ENCODE measurements around the gene STON2. TPM values are rescaled to one million over a fixed set of nuclear protein-coding genes. Genes with fewer than 3 reads are reported as not detected.

The STON2 gene
- total and polyA plus RNA-seq, 2 of the 13 experiments (the other 11 are each of a cell fraction or from before 2014, with no cell fraction given) = 2.1 to 11.0 TPM

DNA sequence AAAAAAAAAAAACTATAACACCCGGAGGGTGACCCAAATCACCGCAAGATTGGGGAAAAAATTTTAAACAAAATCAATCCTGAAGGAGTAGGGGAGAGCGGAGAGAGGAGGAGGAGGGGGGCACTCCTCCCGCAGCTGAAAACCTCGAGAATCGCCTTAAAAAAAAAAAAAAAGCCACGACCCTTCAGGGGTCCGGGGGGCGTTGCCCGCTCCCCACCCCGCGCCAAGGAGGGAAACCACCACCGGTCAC lies 179.6 kb downstream of the STON2 start:
- H3K27me3 ChIP-seq (ENCODE audit: control insufficient read depth in 1 of 2, insufficient read depth in 2 of 2, low read length in 2 of 2) = no peaks in the 10 kb centered on the region
- H3K4me3 ChIP-seq (replicated peaks in 1 of 3; ENCODE audit: insufficient read depth in 1 of 3, low read depth in 2 of 3, low read length in 3 of 3) = peak overlapping the region; percentile 77 to 94 (median 84)
- 2% methylated on average over 13 of the region's 13 CpGs for WGBS (ENCODE audit: low lambda C conversion rate)
- H3K9me3 ChIP-seq (ENCODE audit: low read length) = no peaks in the 10 kb centered on the region
- no peak for DNase-seq (ENCODE audit: low spot score)
- H3K4me1 ChIP-seq (ENCODE audit: insufficient read depth, low read length) = peaks cover 36% of the 10 kb centered on the region
- H3K36me3 ChIP-seq (replicated peaks in 1 of 2; ENCODE audit: control insufficient read depth in 1 of 2, insufficient read depth in 2 of 2, low read length in 2 of 2) = peaks cover 0 to 10% of the 10 kb centered on the region in 2 experiments; a peak in 3 of 5 replicates
- ATAC-seq = no peak
- peaks cover 38% of the 10 kb centered on the region for H3K79me2 ChIP-seq (ENCODE audit: insufficient read depth, low read length)
- ChIA-PET CTCF (ENCODE audit: low intra/inter-chr PET ratio, low total read pairs) (no interaction called here), POLR2A (interaction anchor here (1.0 to 2.2 kb wide), 13 partner anchors 10 to 313 kb away, joined by 3 to 20 read pairs (median 6); partner anchors contain the start of genes CEP128 and SEL1L)
- BruUV-seq (replicated peaks) = no TSS peak
- no peaks in the 10 kb centered on the region for H4K20me1 ChIP-seq (ENCODE audit: insufficient read depth, low read length)
- peak overlapping the region; percentile 94 for H3K9ac ChIP-seq (ENCODE audit: insufficient read depth, low read depth, low read length)
- no peak for FAIRE-seq
- in situ Hi-C loops (cut with HindIII; ENCODE audit: extremely low pct_ligation_motif_present, low pct_unique_long_range_greater_than_20kb) (no loop called here), intact Hi-C loops (cut with micrococcal nuclease; ENCODE audit: unreplicated experiment) (no loop called here)
- H3K27ac ChIP-seq (ENCODE audit: extremely low read length, insufficient read depth, low read length) = peak overlapping the region; percentile 100
- peak overlapping the region; percentile 50 for H3K4me2 ChIP-seq (ENCODE audit: low read depth, low read length)
- no peak overlapping the region for H2AFZ ChIP-seq (ENCODE audit: low read length)
- TF ChIP-seq, protein P1, sequence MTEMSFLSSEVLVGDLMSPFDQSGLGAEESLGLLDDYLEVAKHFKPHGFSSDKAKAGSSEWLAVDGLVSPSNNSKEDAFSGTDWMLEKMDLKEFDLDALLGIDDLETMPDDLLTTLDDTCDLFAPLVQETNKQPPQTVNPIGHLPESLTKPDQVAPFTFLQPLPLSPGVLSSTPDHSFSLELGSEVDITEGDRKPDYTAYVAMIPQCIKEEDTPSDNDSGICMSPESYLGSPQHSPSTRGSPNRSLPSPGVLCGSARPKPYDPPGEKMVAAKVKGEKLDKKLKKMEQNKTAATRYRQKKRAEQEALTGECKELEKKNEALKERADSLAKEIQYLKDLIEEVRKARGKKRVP (CRISPR knock-in tag; IDR thresholded peaks at IDR 0.05) = no peak
- TF ChIP-seq, protein P2, sequence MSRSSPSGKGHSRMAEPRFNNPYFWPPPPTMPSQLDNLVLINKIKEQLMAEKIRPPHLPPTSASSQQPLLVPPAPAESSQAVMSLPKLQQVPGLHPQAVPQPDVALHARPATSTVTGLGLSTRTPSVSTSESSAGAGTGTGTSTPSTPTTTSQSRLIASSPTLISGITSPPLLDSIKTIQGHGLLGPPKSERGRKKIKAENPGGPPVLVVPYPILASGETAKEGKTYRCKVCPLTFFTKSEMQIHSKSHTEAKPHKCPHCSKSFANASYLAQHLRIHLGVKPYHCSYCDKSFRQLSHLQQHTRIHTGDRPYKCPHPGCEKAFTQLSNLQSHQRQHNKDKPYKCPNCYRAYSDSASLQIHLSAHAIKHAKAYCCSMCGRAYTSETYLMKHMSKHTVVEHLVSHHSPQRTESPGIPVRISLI (CRISPR knock-in tag; IDR thresholded peaks at IDR 0.05; ENCODE audit: borderline replicate concordance) = 0 out of 2 replicates have a peak, but pooled peaks have one; percentile 11
- TF ChIP-seq ZNF224 (CRISPR knock-in tag; IDR thresholded peaks at IDR 0.05) (no peak), DDIT3 (CRISPR knock-in tag; IDR thresholded peaks at IDR 0.05) (no peak), SIN3A (IDR thresholded peaks at IDR 0.05; ENCODE audit: borderline replicate concordance, low read depth, low read length) (0 out of 2 replicates have a peak, but pooled peaks have one; percentile 30), FOXP1 (IDR thresholded peaks at IDR 0.05) (no peak), FOXP1 (CRISPR knock-in tag; IDR thresholded peaks at IDR 0.05) (no peak), ATF2 (CRISPR knock-in tag; IDR thresholded peaks at IDR 0.05) (no peak), ZNF20 (CRISPR knock-in tag; IDR thresholded peaks at IDR 0.05) (0 out of 2 replicates have a peak, but pooled peaks have one; percentile 1), ZNF704 (CRISPR knock-in tag; IDR thresholded peaks at IDR 0.05; ENCODE audit: borderline replicate concordance) (no peak), RFXAP (CRISPR knock-in tag; IDR thresholded peaks at IDR 0.05; ENCODE audit: borderline replicate concordance) (no peak), KDM5B (CRISPR knock-in tag; IDR thresholded peaks at IDR 0.05; ENCODE audit: borderline replicate concordance) (no peak), EED (CRISPR knock-in tag; IDR thresholded peaks at IDR 0.05) (no peak), KMT2A (CRISPR knock-in tag; IDR thresholded peaks at IDR 0.05) (0 out of 2 replicates have a peak, but pooled peaks have one; percentile 6)
- TF ChIP-seq, protein P3, sequence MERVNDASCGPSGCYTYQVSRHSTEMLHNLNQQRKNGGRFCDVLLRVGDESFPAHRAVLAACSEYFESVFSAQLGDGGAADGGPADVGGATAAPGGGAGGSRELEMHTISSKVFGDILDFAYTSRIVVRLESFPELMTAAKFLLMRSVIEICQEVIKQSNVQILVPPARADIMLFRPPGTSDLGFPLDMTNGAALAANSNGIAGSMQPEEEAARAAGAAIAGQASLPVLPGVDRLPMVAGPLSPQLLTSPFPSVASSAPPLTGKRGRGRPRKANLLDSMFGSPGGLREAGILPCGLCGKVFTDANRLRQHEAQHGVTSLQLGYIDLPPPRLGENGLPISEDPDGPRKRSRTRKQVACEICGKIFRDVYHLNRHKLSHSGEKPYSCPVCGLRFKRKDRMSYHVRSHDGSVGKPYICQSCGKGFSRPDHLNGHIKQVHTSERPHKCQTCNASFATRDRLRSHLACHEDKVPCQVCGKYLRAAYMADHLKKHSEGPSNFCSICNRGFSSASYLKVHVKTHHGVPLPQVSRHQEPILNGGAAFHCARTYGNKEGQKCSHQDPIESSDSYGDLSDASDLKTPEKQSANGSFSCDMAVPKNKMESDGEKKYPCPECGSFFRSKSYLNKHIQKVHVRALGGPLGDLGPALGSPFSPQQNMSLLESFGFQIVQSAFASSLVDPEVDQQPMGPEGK (CRISPR knock-in tag; IDR thresholded peaks at IDR 0.05) = peak; percentile 67
- TF ChIP-seq, protein P4, sequence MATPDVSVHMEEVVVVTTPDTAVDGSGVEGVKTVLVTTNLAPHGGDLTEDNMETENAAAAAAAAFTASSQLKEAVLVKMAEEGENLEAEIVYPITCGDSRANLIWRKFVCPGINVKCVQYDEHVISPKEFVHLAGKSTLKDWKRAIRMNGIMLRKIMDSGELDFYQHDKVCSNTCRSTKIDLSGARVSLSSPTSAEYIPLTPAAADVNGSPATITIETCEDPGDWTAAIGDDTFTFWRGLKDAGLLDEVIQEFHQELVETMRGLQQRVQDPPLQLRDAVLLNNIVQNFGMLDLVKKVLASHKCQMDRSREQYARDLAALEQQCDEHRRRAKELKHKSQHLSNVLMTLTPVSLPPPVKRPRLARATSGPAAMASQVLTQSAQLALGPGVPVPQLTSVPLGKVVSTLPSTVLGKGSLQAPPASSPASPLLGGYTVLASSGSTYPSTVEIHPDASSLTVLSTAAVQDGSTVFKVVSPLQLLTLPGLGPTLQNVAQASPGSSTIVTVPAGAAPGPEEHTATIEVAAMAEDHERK (CRISPR knock-in tag; IDR thresholded peaks at IDR 0.05; ENCODE audit: low read depth) = no peak
